Stomach (tissue), 4 donors: ENCODE data around the gene HLCS.

Experiments
- EP300 ChIP-seq: sonication (generic); formaldehyde crosslinking; IDR thresholded peaks from one replicate; pipeline ENCODE4 v1.6.1; 2017; ENCODE audit warnings: antibody characterized with exemption
- POLR2A ChIP-seq, 4 donors: fragments of 450-650 bp; IDR thresholded peaks; one replicate each; pipeline ENCODE4 v1.6.1; 2016; ENCODE audit warnings: antibody characterized with exemption in 4 of 4, control low read depth in 2 of 4, mild to moderate bottlenecking in 1 of 4, moderate library complexity in 1 of 4
- POLR2AphosphoS5 ChIP-seq, 3 donors: sonication (generic); formaldehyde crosslinking; IDR thresholded peaks; one replicate each; pipeline ENCODE4 v1.6.1; 2016; ENCODE audit warnings: antibody characterized with exemption in 3 of 3
- TF ChIP-seq, protein P1 (sequence below), 7 experiments: fragments of 450-650 bp in 4 of 7; fragments of 200-600 bp in 3 of 7; sonication (generic) in 3 of 7; IDR thresholded peaks; one replicate each; pipeline ENCODE4 v1.5.1; 2016 to 2019; ENCODE audit warnings: antibody characterized with exemption in 7 of 7, control low read depth in 2 of 7, mild to moderate bottlenecking in 1 of 7

DNA sequence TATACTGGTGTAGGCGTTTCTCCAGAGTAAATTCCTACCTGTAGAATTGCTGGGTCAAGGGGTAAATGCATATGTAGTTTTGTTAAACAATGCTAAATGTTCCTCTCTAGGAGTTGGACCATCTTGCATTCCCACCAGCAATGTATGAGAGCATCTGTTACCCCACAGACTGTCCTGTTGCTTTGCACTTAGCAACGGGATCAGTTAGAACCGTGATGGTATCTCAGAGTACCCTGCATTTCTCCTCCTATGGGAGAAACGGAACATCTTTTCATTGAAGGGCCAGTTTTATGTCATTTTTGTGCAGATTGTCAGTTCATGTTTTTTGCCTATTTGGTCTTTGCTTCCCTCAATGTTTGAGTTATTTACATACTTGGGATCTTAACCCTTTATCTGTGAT lies 22.1 kb upstream of the HLCS start:
- TF ChIP-seq, protein P1, sequence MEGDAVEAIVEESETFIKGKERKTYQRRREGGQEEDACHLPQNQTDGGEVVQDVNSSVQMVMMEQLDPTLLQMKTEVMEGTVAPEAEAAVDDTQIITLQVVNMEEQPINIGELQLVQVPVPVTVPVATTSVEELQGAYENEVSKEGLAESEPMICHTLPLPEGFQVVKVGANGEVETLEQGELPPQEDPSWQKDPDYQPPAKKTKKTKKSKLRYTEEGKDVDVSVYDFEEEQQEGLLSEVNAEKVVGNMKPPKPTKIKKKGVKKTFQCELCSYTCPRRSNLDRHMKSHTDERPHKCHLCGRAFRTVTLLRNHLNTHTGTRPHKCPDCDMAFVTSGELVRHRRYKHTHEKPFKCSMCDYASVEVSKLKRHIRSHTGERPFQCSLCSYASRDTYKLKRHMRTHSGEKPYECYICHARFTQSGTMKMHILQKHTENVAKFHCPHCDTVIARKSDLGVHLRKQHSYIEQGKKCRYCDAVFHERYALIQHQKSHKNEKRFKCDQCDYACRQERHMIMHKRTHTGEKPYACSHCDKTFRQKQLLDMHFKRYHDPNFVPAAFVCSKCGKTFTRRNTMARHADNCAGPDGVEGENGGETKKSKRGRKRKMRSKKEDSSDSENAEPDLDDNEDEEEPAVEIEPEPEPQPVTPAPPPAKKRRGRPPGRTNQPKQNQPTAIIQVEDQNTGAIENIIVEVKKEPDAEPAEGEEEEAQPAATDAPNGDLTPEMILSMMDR (IDR thresholded peaks at IDR 0.05), result no peak
- TF ChIP-seq EP300 (no peak), POLR2A (IDR thresholded peaks at IDR 0.05) (no peak), POLR2AphosphoS5 (IDR thresholded peaks at IDR 0.05) (no peak)
